GM12874 (cell line): Measurements from ENCODE around the gene PIAS3.

ENCODE experiments used
- TF ChIP-seq, protein P1 (sequence below): IDR thresholded peaks from 2 replicates; pipeline ENCODE4 v1.5.1; 2011; ENCODE audit warnings: low read depth, mild to moderate bottlenecking, control low read depth, low read length, moderate library complexity; ENCODE audit not compliant: insufficient read depth

Gene PIAS3

DNA sequence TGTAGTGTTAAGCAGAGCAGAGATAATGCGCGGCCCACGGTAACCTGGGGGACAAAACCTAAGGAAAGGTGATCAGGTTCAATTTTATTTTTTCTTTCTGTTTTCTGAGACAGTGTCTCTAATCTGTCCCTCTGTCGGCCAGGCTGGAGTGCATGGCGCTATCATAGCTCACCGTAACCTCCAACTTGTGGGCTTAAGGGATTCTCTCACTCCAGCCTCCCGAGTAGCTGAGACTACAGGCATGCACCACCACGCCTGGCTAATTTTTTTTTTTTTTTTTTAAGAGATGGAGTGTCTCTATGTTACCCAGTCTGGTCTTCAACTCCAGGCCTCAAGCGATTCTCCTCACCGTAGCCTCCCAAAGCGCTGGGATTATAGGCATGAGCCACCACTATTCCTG, 27.5 kb upstream of the PIAS3 start:
- TF ChIP-seq, protein P1, sequence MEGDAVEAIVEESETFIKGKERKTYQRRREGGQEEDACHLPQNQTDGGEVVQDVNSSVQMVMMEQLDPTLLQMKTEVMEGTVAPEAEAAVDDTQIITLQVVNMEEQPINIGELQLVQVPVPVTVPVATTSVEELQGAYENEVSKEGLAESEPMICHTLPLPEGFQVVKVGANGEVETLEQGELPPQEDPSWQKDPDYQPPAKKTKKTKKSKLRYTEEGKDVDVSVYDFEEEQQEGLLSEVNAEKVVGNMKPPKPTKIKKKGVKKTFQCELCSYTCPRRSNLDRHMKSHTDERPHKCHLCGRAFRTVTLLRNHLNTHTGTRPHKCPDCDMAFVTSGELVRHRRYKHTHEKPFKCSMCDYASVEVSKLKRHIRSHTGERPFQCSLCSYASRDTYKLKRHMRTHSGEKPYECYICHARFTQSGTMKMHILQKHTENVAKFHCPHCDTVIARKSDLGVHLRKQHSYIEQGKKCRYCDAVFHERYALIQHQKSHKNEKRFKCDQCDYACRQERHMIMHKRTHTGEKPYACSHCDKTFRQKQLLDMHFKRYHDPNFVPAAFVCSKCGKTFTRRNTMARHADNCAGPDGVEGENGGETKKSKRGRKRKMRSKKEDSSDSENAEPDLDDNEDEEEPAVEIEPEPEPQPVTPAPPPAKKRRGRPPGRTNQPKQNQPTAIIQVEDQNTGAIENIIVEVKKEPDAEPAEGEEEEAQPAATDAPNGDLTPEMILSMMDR = no peak

DNA sequence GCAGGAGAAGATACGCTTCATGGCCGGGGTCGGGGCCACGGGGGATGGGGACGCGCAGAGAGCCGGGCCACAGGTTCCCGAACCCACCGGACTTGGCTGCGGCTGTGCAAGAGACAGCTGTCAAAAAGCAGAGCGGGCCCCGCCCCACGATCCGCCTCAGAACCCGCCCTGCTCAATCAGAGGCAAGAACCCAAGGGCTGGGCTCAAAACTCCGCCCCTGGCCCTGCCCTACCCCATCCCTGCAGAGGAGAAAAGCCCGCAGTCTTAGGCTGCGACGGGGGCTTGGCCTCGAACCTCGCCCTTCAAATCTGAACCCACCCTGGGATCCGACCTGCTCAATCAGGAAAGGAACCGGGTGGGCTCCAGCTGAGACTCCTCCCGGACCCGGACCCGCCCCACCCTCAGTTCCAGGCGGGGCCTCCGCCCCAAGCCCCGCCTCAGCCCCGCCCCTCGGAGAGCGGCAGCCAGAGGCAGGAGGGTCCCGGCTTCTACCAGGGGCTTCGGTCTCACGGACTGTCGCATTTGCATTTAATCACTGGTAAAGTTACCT, 26.9 kb upstream of the PIAS3 start, which contains the start of gene ANKRD35:
ANKRD35 (minus strand) TSS at position 129 of the 550 bp plus-strand sequence; CDS start at position 21, 108 bp downstream.
- TF ChIP-seq, protein P1 = no peak

DNA sequence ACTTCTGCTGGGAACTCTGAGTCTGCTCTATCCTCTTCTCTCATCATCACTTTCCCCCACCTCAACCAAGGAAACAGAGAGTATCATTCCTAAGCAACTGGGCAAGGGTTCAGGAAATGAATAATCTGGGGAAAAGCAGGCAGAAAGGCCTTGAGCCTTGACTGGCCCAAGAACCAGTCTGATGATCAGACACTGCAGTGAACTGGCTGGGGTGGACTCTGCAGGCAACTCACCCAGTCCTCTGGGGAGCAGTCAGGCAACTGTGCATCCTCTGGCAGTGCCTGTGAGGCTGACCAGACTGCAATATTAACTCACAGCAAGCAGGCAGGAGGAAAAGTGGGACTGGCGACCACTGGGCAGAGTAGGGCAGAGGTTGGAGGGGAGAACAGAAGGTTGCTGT, 25.8 kb upstream of the PIAS3 start:
- TF ChIP-seq, protein P1 = no peak

DNA sequence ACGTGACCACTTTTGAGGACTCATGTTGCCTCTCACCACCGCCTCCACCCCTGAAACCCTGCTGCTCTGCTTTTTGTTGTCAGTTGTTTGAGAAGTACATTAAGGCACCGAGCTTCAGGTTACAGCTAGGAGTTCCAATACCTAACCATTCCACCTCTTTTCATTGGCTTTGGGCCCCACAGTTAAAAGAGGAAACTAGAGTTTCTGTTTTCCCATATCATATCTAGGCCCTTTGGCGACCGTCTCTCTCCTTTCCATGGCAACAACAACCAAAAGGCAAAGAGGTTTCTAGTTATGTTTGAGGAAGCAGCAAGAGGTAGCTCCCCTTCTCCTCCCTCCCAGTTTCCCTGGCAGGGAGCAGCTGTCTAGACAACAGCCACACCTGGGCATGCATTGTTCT, 20.9 kb upstream of the PIAS3 start:
- TF ChIP-seq, protein P1 = no peak

DNA sequence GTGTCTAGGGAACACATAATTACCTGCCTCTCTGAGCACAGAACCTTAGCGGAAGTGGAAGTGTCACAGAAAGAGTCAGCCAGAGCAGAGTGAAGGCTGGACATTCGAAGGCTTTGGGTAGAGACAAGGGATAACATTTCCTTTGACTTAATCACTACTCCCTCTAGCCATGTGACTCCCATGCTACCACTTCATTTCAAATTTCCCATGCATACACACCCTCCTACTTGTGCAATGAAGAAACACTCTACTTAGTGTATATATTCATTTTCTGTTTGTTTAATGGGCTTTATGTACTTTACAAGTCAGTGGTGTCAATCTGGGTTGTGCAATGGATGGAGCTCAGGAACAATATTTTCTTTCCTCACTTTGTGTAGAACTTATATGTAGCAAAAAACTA, 19.8 kb upstream of the PIAS3 start:
- TF ChIP-seq, protein P1 = no peak

DNA sequence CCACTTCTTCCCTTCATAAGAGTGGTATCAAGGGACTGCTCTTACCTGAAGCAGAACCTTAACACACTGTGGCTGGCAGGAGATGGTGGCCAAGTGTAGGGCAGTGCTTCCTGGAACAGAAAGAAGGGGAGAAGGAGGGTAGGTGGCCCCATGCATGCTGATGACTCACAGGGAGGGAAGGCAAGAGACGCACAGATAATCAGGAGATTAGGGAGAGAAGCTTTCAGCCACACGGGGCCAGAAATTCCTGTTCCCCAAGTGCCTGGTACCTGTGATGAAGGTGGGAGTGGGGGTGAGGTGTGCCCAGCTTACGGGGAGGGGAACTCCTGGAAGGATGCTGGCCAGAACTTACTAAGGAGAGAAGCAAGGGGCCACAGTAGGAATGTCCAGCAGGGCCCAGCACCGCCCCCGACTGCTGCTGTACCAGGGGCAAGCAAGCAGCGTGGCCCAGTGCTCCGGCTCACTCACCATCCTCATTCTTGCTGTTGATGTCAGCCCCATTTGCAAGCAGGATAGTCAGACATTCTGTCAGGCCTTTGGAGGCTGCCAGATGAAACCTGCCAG, 19.1 kb upstream of the PIAS3 start:
- TF ChIP-seq, protein P1 = no peak

DNA sequence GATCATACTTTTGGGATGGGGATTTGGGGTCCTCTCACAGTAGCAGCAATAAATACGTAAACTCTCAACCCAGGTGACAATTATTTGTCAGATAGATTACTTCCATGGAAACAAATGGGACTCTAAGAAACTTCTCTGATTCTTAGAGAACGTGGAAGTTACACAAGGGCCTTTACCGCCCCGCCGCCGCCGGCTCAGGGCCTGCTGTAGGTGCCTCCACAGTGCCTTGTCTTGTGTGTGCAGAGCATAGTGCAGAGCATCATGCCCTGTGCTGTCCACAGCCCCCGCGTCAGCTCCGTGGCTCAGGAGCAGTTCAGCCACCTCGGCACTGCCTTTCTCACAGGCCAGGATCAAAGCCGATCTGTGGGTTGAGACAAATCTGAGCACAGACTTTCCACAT, 15.8 kb upstream of the PIAS3 start:
- TF ChIP-seq, protein P1 = no peak
